HEK293T (cell line): ENCODE results near the gene CDX2.

Experiments
- L3MBTL2 ChIP-seq: fragments of 450-650 bp; conservative IDR thresholded peaks from 2 replicates; pipeline ENCODE4 v1.6.1; 2016; ENCODE audit warnings: mild to moderate bottlenecking
- SUZ12 ChIP-seq: fragments of 450-650 bp; IDR thresholded peaks from 2 replicates; pipeline ENCODE4 v1.6.1; 2016; ENCODE audit warnings: mild to moderate bottlenecking

DNA sequence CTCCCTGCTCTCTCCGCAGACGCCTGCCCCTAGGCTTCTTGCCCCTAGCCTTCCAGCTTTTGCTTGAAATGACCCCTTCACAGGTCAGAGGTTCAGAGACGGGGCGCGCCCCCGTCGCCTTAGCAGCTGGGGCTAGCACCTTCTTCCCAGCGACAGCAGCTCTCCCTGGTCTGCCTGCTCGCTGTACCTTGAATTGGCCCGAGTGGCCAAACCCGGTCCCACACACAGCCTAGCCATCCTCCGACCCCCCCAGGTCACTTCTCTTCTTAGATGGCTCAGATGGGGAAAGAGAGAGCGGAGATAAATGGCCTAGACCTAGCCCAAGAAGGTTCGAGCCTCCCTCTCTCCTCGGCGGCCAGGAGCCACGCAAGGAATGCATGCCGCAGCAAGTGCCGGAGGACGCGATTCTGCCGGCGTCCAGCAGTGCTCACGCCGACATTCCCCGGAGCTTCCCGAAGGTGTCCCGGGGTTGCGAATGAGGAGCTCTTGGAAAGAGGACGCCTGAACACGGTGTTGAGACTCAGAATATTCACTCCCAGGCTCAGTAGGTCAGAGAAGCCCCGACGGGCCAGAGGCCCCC lies 1.3 kb downstream of the CDX2 start:
- TF ChIP-seq L3MBTL2 = no peak; the same call in 1 of the 2 replicates
- no peak for TF ChIP-seq SUZ12
